Measurements from ENCODE around the gene LHX6.

DNA sequence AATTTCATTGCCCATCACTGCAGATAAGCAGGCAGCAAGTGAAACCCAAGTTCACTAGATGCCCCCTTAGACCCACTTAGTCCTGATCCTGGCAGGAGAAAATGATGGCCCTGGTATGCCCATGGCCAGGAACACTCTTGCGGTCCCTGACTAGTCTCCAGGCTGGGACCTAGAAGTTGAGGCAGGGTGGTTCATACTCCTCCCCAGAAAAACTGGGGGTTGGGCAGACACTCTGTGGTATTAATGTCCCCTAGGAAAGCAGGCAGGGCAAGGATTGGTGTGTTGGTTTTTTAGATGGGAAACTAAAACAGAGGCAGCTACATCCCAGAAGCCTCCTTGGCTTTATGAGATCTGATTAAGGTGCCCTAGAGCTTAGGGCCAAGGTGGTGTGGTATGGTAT, 13.1 kb downstream of the LHX6 start:
- TF ChIP-seq JUN (CRISPR knock-in tag; IDR thresholded peaks at IDR 0.05) (no peak), ZNF121 (CRISPR knock-in tag; IDR thresholded peaks at IDR 0.05) (no peak), ZBTB21 (CRISPR knock-in tag; IDR thresholded peaks at IDR 0.05; ENCODE audit: borderline replicate concordance) (no peak), ELF4 (CRISPR knock-in tag; IDR thresholded peaks at IDR 0.05; ENCODE audit: low read depth) (no peak)
- TF ChIP-seq, protein P1, sequence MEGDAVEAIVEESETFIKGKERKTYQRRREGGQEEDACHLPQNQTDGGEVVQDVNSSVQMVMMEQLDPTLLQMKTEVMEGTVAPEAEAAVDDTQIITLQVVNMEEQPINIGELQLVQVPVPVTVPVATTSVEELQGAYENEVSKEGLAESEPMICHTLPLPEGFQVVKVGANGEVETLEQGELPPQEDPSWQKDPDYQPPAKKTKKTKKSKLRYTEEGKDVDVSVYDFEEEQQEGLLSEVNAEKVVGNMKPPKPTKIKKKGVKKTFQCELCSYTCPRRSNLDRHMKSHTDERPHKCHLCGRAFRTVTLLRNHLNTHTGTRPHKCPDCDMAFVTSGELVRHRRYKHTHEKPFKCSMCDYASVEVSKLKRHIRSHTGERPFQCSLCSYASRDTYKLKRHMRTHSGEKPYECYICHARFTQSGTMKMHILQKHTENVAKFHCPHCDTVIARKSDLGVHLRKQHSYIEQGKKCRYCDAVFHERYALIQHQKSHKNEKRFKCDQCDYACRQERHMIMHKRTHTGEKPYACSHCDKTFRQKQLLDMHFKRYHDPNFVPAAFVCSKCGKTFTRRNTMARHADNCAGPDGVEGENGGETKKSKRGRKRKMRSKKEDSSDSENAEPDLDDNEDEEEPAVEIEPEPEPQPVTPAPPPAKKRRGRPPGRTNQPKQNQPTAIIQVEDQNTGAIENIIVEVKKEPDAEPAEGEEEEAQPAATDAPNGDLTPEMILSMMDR (IDR thresholded peaks at IDR 0.05), result no peak
- TF ChIP-seq, protein P2, sequence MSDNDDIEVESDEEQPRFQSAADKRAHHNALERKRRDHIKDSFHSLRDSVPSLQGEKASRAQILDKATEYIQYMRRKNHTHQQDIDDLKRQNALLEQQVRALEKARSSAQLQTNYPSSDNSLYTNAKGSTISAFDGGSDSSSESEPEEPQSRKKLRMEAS (CRISPR knock-in tag; IDR thresholded peaks at IDR 0.05), result no peak
- TF ChIP-seq, protein P3, sequence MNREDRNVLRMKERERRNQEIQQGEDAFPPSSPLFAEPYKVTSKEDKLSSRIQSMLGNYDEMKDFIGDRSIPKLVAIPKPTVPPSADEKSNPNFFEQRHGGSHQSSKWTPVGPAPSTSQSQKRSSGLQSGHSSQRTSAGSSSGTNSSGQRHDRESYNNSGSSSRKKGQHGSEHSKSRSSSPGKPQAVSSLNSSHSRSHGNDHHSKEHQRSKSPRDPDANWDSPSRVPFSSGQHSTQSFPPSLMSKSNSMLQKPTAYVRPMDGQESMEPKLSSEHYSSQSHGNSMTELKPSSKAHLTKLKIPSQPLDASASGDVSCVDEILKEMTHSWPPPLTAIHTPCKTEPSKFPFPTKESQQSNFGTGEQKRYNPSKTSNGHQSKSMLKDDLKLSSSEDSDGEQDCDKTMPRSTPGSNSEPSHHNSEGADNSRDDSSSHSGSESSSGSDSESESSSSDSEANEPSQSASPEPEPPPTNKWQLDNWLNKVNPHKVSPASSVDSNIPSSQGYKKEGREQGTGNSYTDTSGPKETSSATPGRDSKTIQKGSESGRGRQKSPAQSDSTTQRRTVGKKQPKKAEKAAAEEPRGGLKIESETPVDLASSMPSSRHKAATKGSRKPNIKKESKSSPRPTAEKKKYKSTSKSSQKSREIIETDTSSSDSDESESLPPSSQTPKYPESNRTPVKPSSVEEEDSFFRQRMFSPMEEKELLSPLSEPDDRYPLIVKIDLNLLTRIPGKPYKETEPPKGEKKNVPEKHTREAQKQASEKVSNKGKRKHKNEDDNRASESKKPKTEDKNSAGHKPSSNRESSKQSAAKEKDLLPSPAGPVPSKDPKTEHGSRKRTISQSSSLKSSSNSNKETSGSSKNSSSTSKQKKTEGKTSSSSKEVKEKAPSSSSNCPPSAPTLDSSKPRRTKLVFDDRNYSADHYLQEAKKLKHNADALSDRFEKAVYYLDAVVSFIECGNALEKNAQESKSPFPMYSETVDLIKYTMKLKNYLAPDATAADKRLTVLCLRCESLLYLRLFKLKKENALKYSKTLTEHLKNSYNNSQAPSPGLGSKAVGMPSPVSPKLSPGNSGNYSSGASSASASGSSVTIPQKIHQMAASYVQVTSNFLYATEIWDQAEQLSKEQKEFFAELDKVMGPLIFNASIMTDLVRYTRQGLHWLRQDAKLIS (CRISPR knock-in tag; IDR thresholded peaks at IDR 0.05; ENCODE audit: borderline replicate concordance), result no peak

Measured in WTC11 (cell line).